AML-193 (cell line): Measurements from ENCODE around the gene CUL9.

Source experiments
- DNase-seq, 2 experiments: peaks; one replicate each; lab custom pipeline; 2025; lab: John Stamatoyannopoulos, UW

Gene CUL9

GRCh38 chr6:43173591-43174262, 8.3 kb upstream of the CUL9 start:
- no peak for DNase-seq

- DNase-seq, result peak; percentile 100
Observed at GRCh38 chr6:43174263-43175112, 7.5 kb upstream of the CUL9 start.

DNA sequence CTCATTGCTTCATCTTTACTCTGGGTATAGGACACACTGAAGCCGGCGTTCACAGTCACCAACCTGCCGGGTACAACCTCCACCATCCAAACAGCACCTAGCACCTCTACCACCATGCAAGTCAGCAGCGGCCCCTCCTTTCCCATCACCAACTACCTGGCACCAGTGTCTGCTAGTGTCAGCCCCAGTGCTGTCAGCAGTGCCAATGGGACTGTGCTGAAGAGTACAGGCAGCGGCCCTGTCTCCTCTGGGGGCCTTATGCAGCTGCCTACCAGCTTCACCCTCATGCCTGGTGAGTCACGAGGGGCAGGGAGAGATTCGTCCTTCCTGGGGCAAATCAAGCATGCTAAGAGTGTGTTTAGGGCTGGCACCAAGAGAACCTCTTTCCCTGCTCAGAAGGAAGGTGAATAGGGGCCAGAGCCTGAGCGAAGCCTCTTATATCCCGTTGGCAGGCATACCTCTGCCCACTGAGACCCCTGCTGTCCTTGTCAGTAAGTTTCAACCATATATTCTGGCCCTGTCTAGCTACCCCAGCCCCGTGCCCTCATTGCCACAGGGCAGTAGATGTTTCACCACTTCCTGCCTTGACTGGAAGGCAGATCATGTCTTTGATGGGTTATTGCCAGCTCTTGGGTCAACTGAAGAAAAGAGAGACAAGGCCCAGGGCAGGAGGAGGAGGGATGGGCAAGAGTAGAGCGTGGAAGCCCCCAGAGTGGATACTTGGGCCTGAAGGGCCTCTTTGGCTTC, 6.1 kb upstream of the CUL9 start:
- peak; percentile 63 to 65 for DNase-seq

DNA sequence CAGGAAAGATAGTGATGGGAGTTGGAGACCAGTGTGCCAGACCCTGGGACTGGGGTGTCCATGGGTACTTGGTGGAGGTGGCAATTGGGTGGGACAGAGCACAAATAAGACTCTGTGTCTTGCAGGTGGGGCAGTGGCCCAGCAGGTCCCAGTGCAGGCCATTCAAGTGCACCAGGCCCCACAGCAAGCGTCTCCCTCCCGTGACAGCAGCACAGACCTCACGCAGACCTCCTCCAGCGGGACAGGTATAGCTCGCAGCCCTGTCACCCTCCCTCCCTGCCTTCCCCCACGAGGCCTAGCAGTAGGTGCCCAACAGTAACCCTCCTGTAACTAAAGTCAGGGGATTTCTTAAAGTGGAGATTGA, 5.6 kb upstream of the CUL9 start:
- DNase-seq, result no peak

GRCh38 chr6:43178150-43178549, 3.8 kb upstream of the CUL9 start:
- DNase-seq, result no peak

DNA sequence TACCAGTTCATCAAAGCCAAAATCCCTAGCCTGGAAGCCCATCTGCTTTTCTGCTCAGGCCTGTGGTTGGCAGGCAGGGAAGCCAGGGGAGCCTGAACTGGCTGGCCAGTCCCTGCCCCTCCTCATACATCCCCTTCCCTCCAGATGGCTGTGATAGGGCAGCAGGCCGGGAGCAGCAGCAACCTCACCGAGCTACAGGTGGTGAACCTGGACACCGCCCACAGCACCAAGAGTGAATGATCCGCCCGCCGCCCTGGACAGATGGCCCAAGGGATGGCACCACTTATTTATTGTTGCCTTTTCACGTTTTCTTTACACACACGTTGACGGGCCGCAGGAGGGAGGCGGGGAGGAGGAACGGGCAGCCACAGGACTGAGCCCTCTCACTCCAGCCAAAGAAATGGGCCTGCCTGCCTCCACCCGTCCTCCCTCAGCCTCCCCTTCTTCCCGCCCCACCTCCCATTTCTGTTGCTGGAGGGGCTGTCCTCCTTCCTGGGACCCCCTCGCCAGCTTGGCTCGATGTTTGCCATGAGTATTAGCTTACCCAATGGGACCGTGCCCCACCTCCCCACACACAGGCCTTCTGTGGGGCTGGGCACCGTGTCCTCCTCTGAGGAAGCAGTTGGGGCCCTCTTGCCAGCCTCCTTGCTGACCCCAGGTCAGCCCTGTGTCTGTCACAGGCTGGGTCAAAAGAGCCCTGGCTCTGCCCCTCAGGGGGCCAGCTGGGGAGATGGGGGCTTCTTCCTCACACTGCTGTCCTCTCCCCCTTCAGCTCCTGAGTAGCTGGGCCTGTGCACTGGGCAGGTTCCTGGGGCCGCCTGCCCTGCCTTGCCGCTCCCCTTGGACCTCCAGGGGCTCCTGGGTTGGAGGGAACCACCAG, 2.8 kb upstream of the CUL9 start:
- no peak for DNase-seq

DNA sequence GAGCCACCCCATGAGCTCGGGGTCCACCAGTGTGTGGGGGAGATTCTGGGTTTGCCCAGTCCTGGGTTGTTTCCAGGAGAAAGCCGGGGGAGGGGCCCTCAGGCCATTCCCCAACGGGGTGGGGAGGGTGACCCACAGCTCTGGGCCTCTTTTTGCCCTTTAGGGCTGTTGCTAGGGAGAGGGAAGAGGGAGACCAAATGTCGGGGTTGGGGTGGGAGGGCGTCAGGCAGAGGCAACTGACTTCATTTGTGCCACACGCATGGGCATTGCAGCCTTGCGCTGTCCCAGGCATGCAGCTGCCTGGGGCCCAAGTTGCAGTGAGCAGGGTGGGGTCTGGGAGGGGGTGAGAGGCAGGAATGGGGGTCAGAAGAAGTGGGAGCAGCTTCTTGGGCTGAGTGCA, 1.9 kb upstream of the CUL9 start:
- no peak for DNase-seq

GRCh38 chr6:43180985-43181384, 1.0 kb upstream of the CUL9 start:
- DNase-seq, result no peak

DNA sequence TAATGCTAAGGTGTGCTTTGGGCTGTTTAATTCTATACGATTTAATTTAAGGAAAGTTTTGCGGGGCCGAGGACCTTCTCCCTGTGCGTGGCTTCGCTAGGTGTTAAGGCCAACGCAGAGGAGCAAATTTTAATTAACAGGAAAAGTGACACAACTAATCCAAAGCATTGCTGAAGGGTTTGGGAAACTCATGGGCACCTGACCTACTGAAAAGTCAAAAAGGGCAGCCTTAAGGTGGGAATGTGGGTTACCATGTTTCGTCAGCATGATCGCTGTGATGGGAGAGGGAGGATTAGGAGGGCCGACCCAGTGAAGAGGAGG, 415 bp upstream of the CUL9 start:
- DNase-seq, result no peak

GRCh38 chr6:43183441-43183840, 1.4 kb downstream of the CUL9 start:
- DNase-seq, result no peak

GRCh38 chr6:43184268-43184985, 2.4 kb downstream of the CUL9 start:
- no peak for DNase-seq

DNA sequence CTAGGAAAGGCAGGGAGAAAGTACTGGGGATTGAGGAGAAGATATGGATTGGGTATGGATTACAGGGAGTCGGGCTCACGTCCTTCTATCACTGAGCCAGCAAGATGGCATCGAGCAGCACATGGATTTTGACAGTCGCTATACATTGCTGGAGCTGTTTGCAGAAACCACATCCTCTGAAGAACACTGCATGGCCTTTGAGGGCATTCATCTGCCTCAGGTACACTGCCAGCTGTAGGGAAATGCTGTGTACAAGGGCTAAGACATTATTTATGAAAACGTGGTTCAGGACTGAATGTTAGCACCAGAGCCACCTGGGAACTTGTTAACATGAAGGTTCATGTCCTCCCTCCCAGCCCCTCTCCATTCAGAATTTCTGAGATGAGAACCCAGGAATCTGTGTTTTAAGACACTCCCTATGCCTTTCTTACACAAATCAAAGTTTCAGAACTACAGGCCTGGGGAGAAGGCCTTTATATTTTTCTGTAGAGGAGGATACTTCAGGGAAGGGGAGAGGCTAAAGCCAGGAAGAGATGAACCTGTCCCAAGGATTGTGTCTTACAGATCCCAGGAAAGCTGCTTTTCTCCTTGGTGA, 3.5 kb downstream of the CUL9 start:
- DNase-seq, result no peak

DNA sequence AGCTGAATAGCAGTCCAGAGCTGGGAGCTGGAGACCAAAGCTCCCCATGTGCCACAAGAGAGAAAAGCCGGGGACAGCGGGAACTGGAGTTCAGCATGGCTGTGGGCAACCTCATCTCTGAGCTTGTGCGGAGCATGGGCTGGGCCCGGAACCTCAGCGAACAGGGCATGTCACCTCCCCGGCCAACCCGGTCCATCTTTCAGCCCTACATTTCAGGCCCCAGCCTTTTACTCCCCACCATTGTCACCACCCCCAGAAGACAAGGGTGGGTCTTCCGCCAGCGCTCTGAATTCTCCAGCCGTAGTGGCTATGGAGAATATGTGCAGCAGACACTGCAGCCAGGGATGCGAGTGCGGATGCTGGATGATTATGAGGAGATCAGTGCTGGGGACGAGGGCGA, 4.0 kb downstream of the CUL9 start:
- no peak for DNase-seq

- DNase-seq, result no peak
Observed at GRCh38 chr6:43186706-43187105, 4.7 kb downstream of the CUL9 start.

DNA sequence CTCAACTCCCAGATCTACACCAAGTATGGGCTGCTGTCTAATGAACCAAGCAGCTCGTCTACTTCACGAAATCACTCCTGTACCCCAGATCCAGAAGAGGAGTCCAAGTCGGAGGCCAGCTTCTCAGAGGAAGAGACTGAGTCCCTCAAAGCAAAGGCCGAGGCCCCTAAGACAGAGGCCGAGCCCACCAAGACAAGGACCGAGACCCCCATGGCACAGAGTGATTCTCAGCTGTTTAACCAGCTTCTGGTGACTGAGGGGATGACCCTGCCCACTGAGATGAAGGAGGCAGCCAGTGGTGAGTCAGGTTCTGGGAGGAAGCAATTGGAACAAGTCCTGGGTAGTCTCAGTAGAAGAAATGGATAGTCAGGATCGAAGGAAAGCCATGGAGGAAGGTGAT, 5.8 kb downstream of the CUL9 start:
- no peak for DNase-seq

GRCh38 chr6:43188426-43188825, 6.4 kb downstream of the CUL9 start:
- no peak for DNase-seq

GRCh38 chr6:43189776-43190304, 7.8 kb downstream of the CUL9 start:
- DNase-seq, result no peak

- no peak for DNase-seq
Observed at GRCh38 chr6:43192911-43193310, 10.9 kb downstream of the CUL9 start.

DNA sequence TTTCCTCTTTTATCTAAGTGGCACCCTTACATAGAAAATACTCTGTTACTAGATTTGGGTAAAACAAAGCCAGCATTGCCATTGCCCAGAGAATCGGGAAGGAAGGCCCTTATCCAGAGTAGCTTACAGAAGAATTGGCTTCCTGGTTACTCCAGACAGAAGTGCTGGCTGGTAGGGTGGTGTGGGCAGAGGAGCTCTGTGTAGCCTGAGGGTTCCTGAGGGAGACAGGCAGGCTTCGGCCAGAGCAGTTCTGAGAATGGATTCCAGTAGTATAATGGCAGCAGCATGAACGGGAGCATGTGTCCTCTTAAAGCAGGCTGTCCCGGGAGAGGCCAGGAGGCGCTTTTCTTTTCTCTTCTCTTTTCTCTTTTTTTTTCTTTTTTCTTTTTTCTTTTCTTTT, 11.9 kb downstream of the CUL9 start:
- no peak for DNase-seq

DNA sequence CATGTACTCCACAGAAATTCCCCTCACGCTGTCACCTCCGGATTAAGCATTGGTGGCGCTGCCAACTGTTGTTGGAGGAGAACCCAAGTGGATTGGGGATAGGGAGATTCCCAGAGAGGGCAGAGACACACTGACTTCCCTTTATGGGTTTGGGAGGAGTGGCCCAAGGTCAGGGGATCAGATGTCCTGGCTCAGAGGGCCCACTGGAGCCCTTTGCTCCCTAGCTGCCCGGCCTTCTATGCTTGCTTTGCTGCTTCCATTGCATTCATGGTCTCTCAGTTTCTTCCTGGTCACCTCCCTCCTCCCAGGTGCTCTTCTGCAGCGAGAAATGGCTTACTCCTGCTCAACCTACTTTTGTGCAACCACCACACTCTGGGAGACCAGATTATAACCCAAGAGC, 14.3 kb downstream of the CUL9 start:
- no peak for DNase-seq

DNA sequence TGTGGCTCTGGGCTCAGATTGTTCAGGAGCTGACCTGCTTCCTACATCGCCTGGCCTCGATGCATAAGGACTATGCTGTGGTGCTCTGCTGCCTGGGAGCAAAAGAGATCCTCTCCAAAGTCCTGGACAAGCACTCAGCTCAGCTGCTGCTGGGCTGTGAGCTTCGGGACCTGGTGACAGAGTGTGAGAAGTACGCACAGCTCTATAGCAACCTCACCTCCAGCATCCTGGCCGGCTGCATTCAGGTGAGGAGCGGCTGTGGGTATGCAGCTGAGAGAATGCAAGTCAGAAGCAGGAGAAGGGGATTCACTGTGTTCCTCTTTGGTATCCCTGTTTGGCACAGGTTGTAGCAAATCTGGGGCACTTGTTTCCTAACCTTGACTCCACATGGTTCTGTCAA, 17.9 kb downstream of the CUL9 start:
- DNase-seq, result no peak
